K562 (cell line): Measurements from ENCODE around the gene MYPN. TPM values are rescaled to one million over a fixed set of nuclear protein-coding genes. Genes with fewer than 3 reads are reported as not detected.

Experiments used
- CHCHD3 ChIP-seq: fragments of 250-450 bp; sonication (Bioruptor Pico); IDR thresholded peaks from 2 replicates; pipeline ENCODE4 v2.1.2; 2022; ENCODE audit warnings: mild to moderate bottlenecking
- EZH2 ChIP-seq: IDR thresholded peaks from 2 replicates; pipeline ENCODE4 v1.6.1; 2012; ENCODE audit warnings: low read depth, mild to moderate bottlenecking, inconsistent platforms, low read length, borderline replicate concordance
- HDAC2 ChIP-seq: fragments of 450-650 bp; IDR thresholded peaks from 2 replicates; pipeline ENCODE4 v1.6.1; 2016; ENCODE audit warnings: mild to moderate bottlenecking
- HINFP ChIP-seq: fragments of 450-650 bp; conservative IDR thresholded peaks from 2 replicates; pipeline ENCODE4 v1.6.1; 2016; ENCODE audit warnings: missing genetic modification characterization, low read depth, mild to moderate bottlenecking, control low read depth, missing compliant biosample characterization
- IRF2 ChIP-seq: sonication (generic); formaldehyde crosslinking; IDR thresholded peaks from 2 replicates; pipeline ENCODE4 v1.8.1; 2022; ENCODE audit warnings: mild to moderate bottlenecking, missing genetic modification reagents
- MBD2 ChIP-seq: sonication (generic); IDR thresholded peaks from 2 replicates; pipeline ENCODE4 v1.6.1; 2016; ENCODE audit warnings: low read depth, borderline replicate concordance
- MCM2 ChIP-seq: fragments of 450-650 bp; IDR thresholded peaks from 2 replicates; pipeline ENCODE4 v1.6.1; 2017; ENCODE audit warnings: low read depth, mild to moderate bottlenecking
- NR2F6 ChIP-seq: fragments of 450-650 bp; formaldehyde crosslinking; IDR thresholded peaks from 2 replicates; pipeline ENCODE4 v1.4.0; 2020; ENCODE audit warnings: mild to moderate bottlenecking
- NR3C1 ChIP-seq: sonication (generic); formaldehyde crosslinking; IDR thresholded peaks from 2 replicates; pipeline ENCODE4 v1.8.1; 2022; ENCODE audit warnings: missing genetic modification reagents
- PTBP1 ChIP-seq: fragments of 200-400 bp; formaldehyde crosslinking; IDR thresholded peaks from 2 replicates; pipeline ENCODE4 v1.6.1; 2017; ENCODE audit warnings: low read depth, low read length
- PYGO2 ChIP-seq: fragments of 450-650 bp; IDR thresholded peaks from 2 replicates; pipeline ENCODE4 v1.6.1; 2016; ENCODE audit warnings: mild to moderate bottlenecking, missing genetic modification characterization, moderate library complexity, missing compliant biosample characterization
- RBBP5 ChIP-seq: fragments of 200-600 bp; sonication (generic); IDR thresholded peaks from 2 replicates; pipeline ENCODE4 v1.6.1; 2012; ENCODE audit warnings: borderline replicate concordance, mild to moderate bottlenecking, low read length, control low read depth, inconsistent platforms; ENCODE audit not compliant: insufficient read depth, poor library complexity, severe bottlenecking
- RBFOX2 ChIP-seq: fragments of 200-400 bp; formaldehyde crosslinking; IDR thresholded peaks from 2 replicates; pipeline ENCODE4 v1.6.1; 2017; ENCODE audit warnings: low read depth, mild to moderate bottlenecking, low read length, moderate library complexity
- RBM15 ChIP-seq: fragments of 200-400 bp; formaldehyde crosslinking; IDR thresholded peaks from 2 replicates; pipeline ENCODE4 v1.6.1; 2018; ENCODE audit warnings: mild to moderate bottlenecking, low read length, moderate library complexity; ENCODE audit not compliant: insufficient read depth
- RUNX1 ChIP-seq: sonication (generic); IDR thresholded peaks from 2 replicates; pipeline ENCODE4 v1.6.1; 2016; ENCODE audit warnings: antibody characterized with exemption, low read depth
- TRIM28 ChIP-seq: fragments of 450-650 bp; IDR thresholded peaks from 2 replicates; pipeline ENCODE4 v1.6.1; 2017
- ZNF124 ChIP-seq: sonication (generic); formaldehyde crosslinking; IDR thresholded peaks from 2 replicates; pipeline ENCODE4 v1.8.1; 2022; ENCODE audit warnings: missing genetic modification reagents
- ZNF239 ChIP-seq: fragments of 250-450 bp; sonication (Bioruptor Pico); IDR thresholded peaks from 2 replicates; pipeline ENCODE4 v1.4.0; 2020; ENCODE audit warnings: mild to moderate bottlenecking
- ZNF445 ChIP-seq: fragments of 250-450 bp; sonication (Bioruptor Pico); IDR thresholded peaks from 2 replicates; pipeline ENCODE4 v1.4.0; 2020; ENCODE audit warnings: low read depth, mild to moderate bottlenecking, moderate library complexity
- ZNF57 ChIP-seq: fragments of 450-650 bp; formaldehyde crosslinking; IDR thresholded peaks from 2 replicates; pipeline ENCODE4 v1.4.0; 2020; ENCODE audit warnings: mild to moderate bottlenecking, moderate library complexity
- polyA plus RNA-seq, 8 experiments: library from polyadenylated mRNA; depleted of rRNA in 4 of 8; stranded (reverse) in 5 of 8; unstranded in 3 of 8; fragments of >200 nt; fragmentation: Nextera tagmentation in 2 of 8; fragmentation: Illumina TruSeq in 1 of 8; extraction: Ambion mirVana in 2 of 8; extraction: Trizol in 1 of 8; gene quantifications; 2 replicates each; pipeline versions ENCODE4 v1.2.1 to v1.2.3, GENCODE V29; 2011 to 2014; ENCODE audit warnings: inconsistent platforms in 1 of 8, missing spikeins in 1 of 8
- total RNA-seq, 7 experiments: library from RNA; depleted of rRNA in 6 of 7; stranded (reverse); fragments of >200 nt in 6 of 7; fragmentation: Illumina TruSeq in 2 of 7; extraction: Trizol in 2 of 7; gene quantifications; 2 replicates each; pipeline versions ENCODE4 v1.2.1 to v1.2.3, GENCODE V29; 2011 to 2021; ENCODE audit warnings: low replicate concordance in 1 of 7
- TF ChIP-seq, protein P1 (sequence below): fragments of 450-650 bp; formaldehyde crosslinking; conservative IDR thresholded peaks from 2 replicates; pipeline ENCODE4 v1.4.0; 2022; ENCODE audit warnings: mild to moderate bottlenecking, missing genetic modification characterization
- TF ChIP-seq, protein P2 (sequence below), 3 experiments: fragments of 200-800 bp in 1 of 3; sonication (Bioruptor generic) in 1 of 3; sonication (generic) in 1 of 3; formaldehyde crosslinking in 1 of 3; IDR thresholded peaks; 2 replicates each; pipeline versions ENCODE4 v1.6.1 to v1.8.0; 2016 to 2022; ENCODE audit warnings: mild to moderate bottlenecking in 2 of 3, missing compliant biosample characterization in 2 of 3, missing genetic modification characterization in 2 of 3, missing genetic modification reagents in 1 of 3

Gene MYPN
- total and polyA plus RNA-seq, 9 of the 15 experiments (the other 6 are each of a cell fraction or from before 2014, with no cell fraction given) = not detected

- no peak for TF ChIP-seq HINFP (tag)
- 0 out of 2 replicates have a peak, but pooled peaks have one; percentile 51 for TF ChIP-seq HDAC2
- TF ChIP-seq RBBP5 = peak; percentile 93
- no peak for TF ChIP-seq IRF2 (CRISPR knock-in tag)
- peak; percentile 61; the same call in 1 of the 2 replicates for TF ChIP-seq MBD2
- TF ChIP-seq ZNF124 (CRISPR knock-in tag) = no peak
- TF ChIP-seq, protein P1, sequence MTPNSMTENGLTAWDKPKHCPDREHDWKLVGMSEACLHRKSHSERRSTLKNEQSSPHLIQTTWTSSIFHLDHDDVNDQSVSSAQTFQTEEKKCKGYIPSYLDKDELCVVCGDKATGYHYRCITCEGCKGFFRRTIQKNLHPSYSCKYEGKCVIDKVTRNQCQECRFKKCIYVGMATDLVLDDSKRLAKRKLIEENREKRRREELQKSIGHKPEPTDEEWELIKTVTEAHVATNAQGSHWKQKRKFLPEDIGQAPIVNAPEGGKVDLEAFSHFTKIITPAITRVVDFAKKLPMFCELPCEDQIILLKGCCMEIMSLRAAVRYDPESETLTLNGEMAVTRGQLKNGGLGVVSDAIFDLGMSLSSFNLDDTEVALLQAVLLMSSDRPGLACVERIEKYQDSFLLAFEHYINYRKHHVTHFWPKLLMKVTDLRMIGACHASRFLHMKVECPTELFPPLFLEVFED (CRISPR knock-in tag) = no peak
- TF ChIP-seq EZH2 = no peak
- TF ChIP-seq TRIM28 = no peak
- TF ChIP-seq MCM2 = no peak
- TF ChIP-seq CHCHD3 (CRISPR knock-in tag) = no peak
- TF ChIP-seq ZNF239 (CRISPR knock-in tag) = no peak
- TF ChIP-seq NR3C1 (CRISPR knock-in tag) = no peak
- TF ChIP-seq, protein P2, sequence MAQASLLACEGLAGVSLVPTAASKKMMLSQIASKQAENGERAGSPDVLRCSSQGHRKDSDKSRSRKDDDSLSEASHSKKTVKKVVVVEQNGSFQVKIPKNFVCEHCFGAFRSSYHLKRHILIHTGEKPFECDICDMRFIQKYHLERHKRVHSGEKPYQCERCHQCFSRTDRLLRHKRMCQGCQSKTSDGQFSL (CRISPR knock-in tag; IDR thresholded peaks at IDR 0.05) = peak; percentile 89
- TF ChIP-seq, protein P2 (tag; IDR thresholded peaks at IDR 0.05) = peak in 1 of 2 experiments; percentile 100; a peak in 2 of 4 replicates
- no peak for TF ChIP-seq NR2F6 (CRISPR knock-in tag)
- TF ChIP-seq PTBP1 = no peak
- no peak for TF ChIP-seq RBM15
- no peak for TF ChIP-seq ZNF57 (CRISPR knock-in tag)
- TF ChIP-seq ZNF445 (CRISPR knock-in tag) = 0 out of 2 replicates have a peak, but pooled peaks have one; percentile 23
- peak; percentile 94 for TF ChIP-seq RBFOX2
- TF ChIP-seq RUNX1 = no peak
- TF ChIP-seq PYGO2 (tag) = no peak
These were observed 34.3 kb upstream of the MYPN start, which contains the start of gene HERC4 (continued) for GRCh38 chr10:68074775-68075549.
